WTC11 (cell line): Measurements from ENCODE around the gene MYOM1.

Experiments used
- CDX4 ChIP-seq: fragments of 250-450 bp; sonication (Bioruptor Pico); IDR thresholded peaks from 2 replicates; pipeline ENCODE4 v1.9.0; 2021; ENCODE audit warnings: moderate library complexity, mild to moderate bottlenecking, inconsistent platforms, borderline replicate concordance
- CREB1 ChIP-seq: sonication (generic); formaldehyde crosslinking; IDR thresholded peaks from 2 replicates; pipeline ENCODE4 v1.8.0; 2023; ENCODE audit warnings: mild to moderate bottlenecking, missing genetic modification reagents
- CTCF ChIP-seq: fragments of 200-600 bp; IDR thresholded peaks from 2 replicates; pipeline ENCODE4 v1.8.0; 2022; ENCODE audit warnings: antibody characterized with exemption
- NR1H2 ChIP-seq: sonication (generic); formaldehyde crosslinking; IDR thresholded peaks from 2 replicates; pipeline ENCODE4 v1.9.0; 2021; ENCODE audit warnings: mild to moderate bottlenecking, moderate library complexity, missing genetic modification reagents
- ZNF138 ChIP-seq: sonication (generic); formaldehyde crosslinking; conservative IDR thresholded peaks from 2 replicates; pipeline ENCODE4 v1.8.1; 2022; ENCODE audit warnings: mild to moderate bottlenecking, moderate library complexity, missing genetic modification reagents

- TF ChIP-seq NR1H2 (CRISPR knock-in tag), result no peak
- TF ChIP-seq CTCF, result no peak
- TF ChIP-seq CDX4 (CRISPR knock-in tag), result no peak
- TF ChIP-seq CREB1 (CRISPR knock-in tag), result no peak
- no peak for TF ChIP-seq ZNF138 (CRISPR knock-in tag)
Observed at GRCh38 chr18:3118195-3119010, 101.4 kb downstream of the MYOM1 start.
